T follicular helper cell (primary cell): ENCODE data around the gene ATP9B.

Source experiments
- DNase-seq: peaks from one replicate; pipeline ENCODE4 v3.0.0-alpha.2; 2020; ENCODE audit warnings: low read depth

ATP9B gene

GRCh38 chr18:79410731-79411613 is 341.8 kb downstream of the ATP9B start:
- no peak for DNase-seq

GRCh38 chr18:79411614-79412526 is 342.7 kb downstream of the ATP9B start:
- DNase-seq: no peak

GRCh38 chr18:79413025-79413424 is 343.8 kb downstream of the ATP9B start:
- no peak for DNase-seq

GRCh38 chr18:79413426-79413825 is 344.2 kb downstream of the ATP9B start:
- DNase-seq: no peak

GRCh38 chr18:79413901-79414300 is 344.7 kb downstream of the ATP9B start:
- no peak for DNase-seq

- no peak for DNase-seq
Observed at GRCh38 chr18:79416022-79416676, 347.0 kb downstream of the ATP9B start.

GRCh38 chr18:79416677-79417052 is 347.5 kb downstream of the ATP9B start:
- DNase-seq: no peak

- DNase-seq: no peak
Observed at GRCh38 chr18:79418236-79418635, 349.0 kb downstream of the ATP9B start.

GRCh38 chr18:79418642-79419041 is 349.4 kb downstream of the ATP9B start:
- no peak for DNase-seq

- no peak for DNase-seq
Observed at GRCh38 chr18:79420033-79420745, 351.0 kb downstream of the ATP9B start.

GRCh38 chr18:79421275-79421857 is 352.2 kb downstream of the ATP9B start:
- DNase-seq: no peak

GRCh38 chr18:79422022-79422782 is 353.0 kb downstream of the ATP9B start:
- DNase-seq: no peak

- DNase-seq: no peak
Observed at GRCh38 chr18:79422783-79423165, 353.6 kb downstream of the ATP9B start.

GRCh38 chr18:79423211-79424007 is 354.2 kb downstream of the ATP9B start:
- DNase-seq: no peak

- DNase-seq: no peak
Observed at GRCh38 chr18:79424008-79424565, 354.9 kb downstream of the ATP9B start.

GRCh38 chr18:79424880-79425568 is 355.8 kb downstream of the ATP9B start:
- DNase-seq: no peak

- no peak for DNase-seq
Observed at GRCh38 chr18:79425569-79425886, 356.3 kb downstream of the ATP9B start.

GRCh38 chr18:79426376-79427300 is 357.4 kb downstream of the ATP9B start:
- DNase-seq: no peak
